HG03097 (cell line): ENCODE measurements around the gene ATG9B.
"Not testable (repeated sequence)": the region's sequence is repeated elsewhere in the genome, so short reads cannot be mapped to it uniquely, and the experiment has no call there.

Source experiments
- ATAC-seq: cut with Tn5 transposase; IDR thresholded peaks from one replicate; pipeline ENCODE4 v1.9.1; 2021; ENCODE audit not compliant: unreplicated experiment, low FRiP score

ATG9B gene

GRCh38 chr7:151039850-151040548, 15.7 kb upstream of the ATG9B start:
- ATAC-seq = no peak

- no peak for ATAC-seq
Observed at GRCh38 chr7:151038951-151039849, 14.9 kb upstream of the ATG9B start.

GRCh38 chr7:151035902-151036301, 11.6 kb upstream of the ATG9B start:
- ATAC-seq = no peak

GRCh38 chr7:151035026-151035717, 10.9 kb upstream of the ATG9B start:
- ATAC-seq = no peak

DNA sequence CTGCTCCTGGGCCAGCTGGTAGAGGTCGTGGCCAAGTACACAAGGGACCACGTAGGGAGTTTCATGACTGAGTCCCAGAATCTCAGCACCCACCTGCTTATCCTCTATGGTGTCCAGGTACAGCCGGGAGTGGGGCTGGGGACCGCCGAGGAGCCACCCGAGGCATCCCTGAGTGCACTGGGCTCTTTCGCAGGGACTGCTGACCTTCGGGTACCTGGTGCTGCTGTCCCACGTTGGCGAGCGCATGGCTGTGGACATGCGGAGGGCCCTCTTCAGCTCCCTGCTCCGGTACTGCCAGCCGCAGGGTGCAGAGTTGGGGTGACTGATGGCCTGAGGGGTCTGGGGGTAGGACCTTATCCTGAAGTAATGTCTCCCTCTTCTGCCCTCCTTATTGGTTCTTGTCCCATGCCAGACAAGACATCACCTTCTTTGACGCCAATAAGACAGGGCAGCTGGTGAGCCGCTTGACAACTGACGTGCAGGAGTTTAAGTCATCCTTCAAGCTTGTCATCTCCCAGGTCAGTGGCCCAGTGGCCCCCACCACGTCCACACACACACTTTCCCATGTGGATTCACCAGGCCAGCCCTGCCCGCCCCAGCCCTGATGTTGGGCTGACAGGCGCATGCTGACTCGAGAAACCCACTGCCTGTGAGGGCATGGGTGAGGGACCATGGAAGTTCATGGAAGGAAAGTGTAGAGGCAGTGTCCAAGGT, 10.2 kb upstream of the ATG9B start:
- ATAC-seq = no peak

GRCh38 chr7:151033864-151034249, 9.6 kb upstream of the ATG9B start:
- no peak for ATAC-seq

DNA sequence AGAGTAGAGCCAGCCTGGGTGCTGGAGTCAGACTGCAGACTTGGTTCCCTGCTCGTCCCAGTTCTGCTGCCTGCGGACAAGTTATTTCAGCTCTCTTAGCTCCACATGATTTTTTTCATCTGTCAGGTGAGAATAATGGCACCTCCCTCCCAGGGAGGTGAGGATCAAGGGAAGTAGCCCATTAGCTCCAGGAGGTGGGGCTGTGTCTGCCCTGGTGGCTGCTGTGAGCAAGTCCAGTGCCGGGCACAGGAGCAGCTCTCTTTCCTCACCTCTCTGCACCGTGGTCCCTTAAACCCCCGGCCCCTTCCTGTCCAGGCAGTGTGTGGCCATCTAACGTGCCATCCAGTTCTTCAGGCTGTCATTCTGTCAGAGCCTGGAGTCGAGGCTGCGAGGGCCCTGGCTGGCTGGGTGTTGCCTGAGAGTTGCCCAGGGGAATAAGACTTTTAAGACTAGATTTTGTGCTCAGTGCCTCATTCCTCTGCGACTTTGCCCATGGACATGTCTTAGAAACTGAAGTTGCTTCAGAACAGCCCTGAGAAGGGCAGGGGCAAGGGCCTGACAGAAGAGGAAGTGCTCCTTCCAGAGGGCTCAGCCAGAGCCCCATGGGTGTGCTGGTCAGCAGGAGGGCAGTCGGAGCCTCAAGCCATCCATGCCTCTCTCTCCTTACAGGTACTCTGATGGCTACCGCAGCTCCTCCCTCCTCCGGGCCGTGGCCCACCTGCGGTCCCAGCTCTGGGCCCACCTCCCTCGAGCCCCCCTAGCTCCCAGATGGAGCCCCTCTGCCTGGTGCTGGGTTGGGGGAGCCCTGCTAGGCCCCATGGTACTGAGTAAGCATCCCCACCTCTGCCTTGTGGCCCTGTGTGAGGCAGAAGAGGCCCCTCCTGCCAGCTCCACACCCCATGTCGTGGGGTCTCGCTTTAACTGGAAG, 8.9 kb upstream of the ATG9B start:
- no peak for ATAC-seq

- ATAC-seq = no peak
Observed at GRCh38 chr7:151031011-151031410, 6.7 kb upstream of the ATG9B start.

GRCh38 chr7:151028948-151029501, 4.7 kb upstream of the ATG9B start:
- no peak for ATAC-seq

- peak; percentile 94 for ATAC-seq
Observed at GRCh38 chr7:151028131-151028947, 4.0 kb upstream of the ATG9B start, which contains the start of gene ABCB8. Gene ABCB8, plus strand, starts transcription at chr7:151028450. Its CDS starts 66 bp downstream, at chr7:151028516.

DNA sequence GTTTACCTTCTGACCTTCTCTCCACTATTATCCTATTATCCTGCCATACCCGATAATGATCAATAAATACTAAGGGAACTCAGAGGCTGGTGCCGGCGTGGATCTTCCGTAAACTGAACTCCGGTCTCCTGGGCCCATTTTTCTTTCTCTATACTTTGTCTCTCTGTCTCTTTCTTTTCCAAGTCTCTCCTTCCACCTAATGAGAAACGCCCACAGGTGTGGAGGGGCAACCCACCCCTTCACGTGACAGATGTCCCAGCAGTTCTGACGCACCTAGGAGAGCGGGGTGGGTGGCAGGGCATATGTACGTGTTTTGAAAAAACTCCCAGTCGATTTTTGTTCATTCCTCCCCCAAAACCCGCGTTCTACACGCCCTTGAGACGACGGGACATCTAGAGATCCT, 3.4 kb upstream of the ATG9B start:
- ATAC-seq = not testable (repeated sequence)

- ATAC-seq = not testable (repeated sequence)
Observed at GRCh38 chr7:151026771-151027727, 2.8 kb upstream of the ATG9B start.

DNA sequence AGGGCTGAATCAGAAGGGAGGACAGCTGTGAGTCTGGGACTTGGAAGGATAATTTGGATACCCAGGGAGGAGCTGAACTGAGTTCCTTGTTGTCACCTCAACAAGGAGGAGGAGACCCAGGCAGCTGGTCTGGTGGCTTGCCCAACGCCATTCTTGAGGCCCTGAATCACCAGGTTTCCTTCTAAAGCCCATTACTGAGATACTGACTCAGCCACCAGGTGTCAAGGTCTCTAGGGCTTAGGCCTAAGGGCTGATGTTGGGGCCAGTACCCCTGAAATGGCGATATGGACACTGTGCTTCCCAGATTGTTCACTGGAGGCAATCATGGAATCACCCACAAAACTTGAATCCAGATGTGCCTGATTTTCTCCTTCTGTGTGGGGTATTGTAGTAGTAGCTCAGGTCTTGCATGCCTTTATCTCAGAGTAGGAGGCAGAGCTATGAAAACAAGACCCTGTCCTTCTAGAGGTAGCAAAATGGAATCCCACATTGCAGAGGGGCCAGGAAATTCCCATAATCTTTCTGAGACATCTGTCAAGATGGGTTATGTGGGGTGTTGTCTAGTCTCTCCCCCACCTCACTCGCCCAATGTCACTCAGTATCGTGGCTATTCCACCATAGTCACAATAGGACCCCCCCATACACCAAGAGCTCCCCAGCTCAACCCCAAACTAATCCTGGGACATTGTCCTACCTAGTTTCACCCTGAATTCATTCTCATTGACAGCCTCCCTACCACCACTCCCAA, 1.8 kb upstream of the ATG9B start:
- no peak for ATAC-seq

DNA sequence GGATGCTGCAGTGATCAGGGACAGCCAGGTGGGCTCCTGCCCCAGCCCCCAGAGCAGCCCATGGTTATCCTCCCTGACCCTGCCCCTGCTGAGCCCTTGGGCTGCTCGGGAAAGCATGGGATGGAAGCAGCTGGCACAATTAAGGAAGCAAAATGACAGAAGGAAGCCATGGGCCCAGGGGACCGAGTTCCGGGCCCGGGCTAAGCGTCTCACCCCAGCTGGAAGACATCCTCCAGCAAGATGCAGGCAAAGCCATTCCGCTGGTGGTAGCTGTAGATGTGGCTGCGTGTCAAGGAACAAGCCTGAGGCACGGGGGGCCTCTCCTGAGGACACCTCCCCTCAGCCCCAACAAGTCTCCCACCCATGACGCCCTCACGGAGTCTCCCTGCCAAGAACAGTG, 1.1 kb downstream of the ATG9B start:
- ATAC-seq = no peak

DNA sequence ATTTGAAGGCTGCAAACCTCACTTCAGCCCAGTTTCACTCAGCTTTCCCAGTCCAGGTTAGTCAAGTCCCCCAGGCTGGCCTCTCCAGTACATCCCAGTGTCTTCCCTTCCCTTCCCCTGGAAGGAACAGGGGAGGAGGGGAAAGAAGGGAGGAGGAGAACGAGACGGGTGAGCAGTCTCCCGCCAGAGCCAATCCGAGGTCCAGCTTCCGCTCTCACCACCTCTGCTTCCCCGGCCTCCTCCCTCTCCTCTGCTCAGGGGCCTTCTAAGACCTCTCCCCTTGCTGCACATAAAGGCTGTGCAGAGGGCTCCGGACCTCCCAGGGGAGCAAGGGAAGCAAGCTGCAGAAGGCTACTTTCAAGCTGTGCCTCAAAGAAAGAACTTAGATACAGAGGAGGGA, 4.1 kb downstream of the ATG9B start:
- ATAC-seq = no peak

- no peak for ATAC-seq
Observed at GRCh38 chr7:151019130-151019447, 5.2 kb downstream of the ATG9B start.
